Gastrocnemius medialis (tissue), 4 donors: ENCODE measurements around the gene P2RY14.

Experiments used
- CTCF ChIP-seq, 5 experiments: fragments of 450-650 bp in 3 of 5; fragments of 200-600 bp in 2 of 5; sonication (generic) in 2 of 5; IDR thresholded peaks in 4 of 5; conservative IDR thresholded peaks in 1 of 5; 1 replicate in 4 of 5; 2 replicates in 1 of 5; pipeline ENCODE4 v1.5.1; 2016 to 2019; ENCODE audit warnings: antibody characterized with exemption in 5 of 5, mild to moderate bottlenecking in 3 of 5, moderate library complexity in 3 of 5
- POLR2A ChIP-seq, 2 donors: fragments of 450-650 bp; IDR thresholded peaks; one replicate each; pipeline ENCODE4 v1.6.1; 2017; ENCODE audit warnings: antibody characterized with exemption in 2 of 2, mild to moderate bottlenecking in 2 of 2, moderate library complexity in 2 of 2

- no peak for TF ChIP-seq POLR2A (IDR thresholded peaks at IDR 0.05)
- TF ChIP-seq CTCF (IDR thresholded peaks at IDR 0.05 in 4 of 5, conservative IDR thresholded peaks at IDR 0.05 in 1 of 5): no peak
These were observed 3.3 kb downstream of the P2RY14 start for GRCh38 chr3:151275091-151275490.
